Naive B cell (primary cell): ENCODE measurements around the gene CDC42EP3. TPM values are rescaled to one million over a fixed set of nuclear protein-coding genes. Genes with fewer than 3 reads are reported as not detected.

ENCODE experiments used
- ATAC-seq, 2 donors: fragments of 150-1000 bp; cut with Tn5 transposase; 2 replicates each; pipeline ENCODE4 v1.10.0; 2021; ENCODE audit warnings: low read depth in 2 of 2, mild to moderate bottlenecking in 2 of 2, moderate library complexity in 2 of 2
- DNase-seq: peaks from one replicate; pipeline ENCODE4 v3.0.0; 2022
- H3K27ac Mint-ChIP-seq, 6 donors: one replicate each; pipeline ENCODE4 v1.8.0; 2020 to 2022; ENCODE audit warnings: mild to moderate bottlenecking in 6 of 6, mixed read lengths in 6 of 6, moderate library complexity in 5 of 6, inconsistent platforms in 2 of 6
- H3K27me3 Mint-ChIP-seq, 3 donors: one replicate each; pipeline ENCODE4 v1.8.0; 2021 to 2022; ENCODE audit warnings: mixed read lengths in 3 of 3, mild to moderate bottlenecking in 1 of 3
- H3K36me3 Mint-ChIP-seq, 2 donors: one replicate each; pipeline ENCODE4 v1.8.0; 2020 to 2022; ENCODE audit warnings: mixed read lengths in 2 of 2, inconsistent platforms in 1 of 2, mild to moderate bottlenecking in 1 of 2
- H3K4me1 Mint-ChIP-seq, 3 donors: one replicate each; pipeline ENCODE4 v1.8.0; 2020 to 2022; ENCODE audit warnings: mixed read lengths in 3 of 3, inconsistent platforms in 1 of 3, mild to moderate bottlenecking in 1 of 3, moderate library complexity in 1 of 3
- H3K4me3 Mint-ChIP-seq, 8 donors: one replicate each; pipeline ENCODE4 v1.8.0; 2020 to 2022; ENCODE audit warnings: mild to moderate bottlenecking in 8 of 8, mixed read lengths in 8 of 8, moderate library complexity in 8 of 8, inconsistent platforms in 2 of 8
- H3K9me3 Mint-ChIP-seq, 7 donors: one replicate each; pipeline ENCODE4 v1.8.0; 2020 to 2022; ENCODE audit warnings: mixed read lengths in 7 of 7, mild to moderate bottlenecking in 5 of 7, inconsistent platforms in 2 of 7, moderate library complexity in 1 of 7
- polyA plus RNA-seq, 6 donors: library from polyadenylated mRNA; unstranded; fragments of 300-500 nt; fragmentation: Illumina TruSeq; gene quantifications; one replicate each; pipeline ENCODE4 v1.2.3, GENCODE V29; 2021; ENCODE audit warnings: low read depth in 6 of 6

The CDC42EP3 gene
- polyA plus RNA-seq, 6 donors from 2014 or later, result 4.5 to 24.5 (median 12.1) TPM

DNA sequence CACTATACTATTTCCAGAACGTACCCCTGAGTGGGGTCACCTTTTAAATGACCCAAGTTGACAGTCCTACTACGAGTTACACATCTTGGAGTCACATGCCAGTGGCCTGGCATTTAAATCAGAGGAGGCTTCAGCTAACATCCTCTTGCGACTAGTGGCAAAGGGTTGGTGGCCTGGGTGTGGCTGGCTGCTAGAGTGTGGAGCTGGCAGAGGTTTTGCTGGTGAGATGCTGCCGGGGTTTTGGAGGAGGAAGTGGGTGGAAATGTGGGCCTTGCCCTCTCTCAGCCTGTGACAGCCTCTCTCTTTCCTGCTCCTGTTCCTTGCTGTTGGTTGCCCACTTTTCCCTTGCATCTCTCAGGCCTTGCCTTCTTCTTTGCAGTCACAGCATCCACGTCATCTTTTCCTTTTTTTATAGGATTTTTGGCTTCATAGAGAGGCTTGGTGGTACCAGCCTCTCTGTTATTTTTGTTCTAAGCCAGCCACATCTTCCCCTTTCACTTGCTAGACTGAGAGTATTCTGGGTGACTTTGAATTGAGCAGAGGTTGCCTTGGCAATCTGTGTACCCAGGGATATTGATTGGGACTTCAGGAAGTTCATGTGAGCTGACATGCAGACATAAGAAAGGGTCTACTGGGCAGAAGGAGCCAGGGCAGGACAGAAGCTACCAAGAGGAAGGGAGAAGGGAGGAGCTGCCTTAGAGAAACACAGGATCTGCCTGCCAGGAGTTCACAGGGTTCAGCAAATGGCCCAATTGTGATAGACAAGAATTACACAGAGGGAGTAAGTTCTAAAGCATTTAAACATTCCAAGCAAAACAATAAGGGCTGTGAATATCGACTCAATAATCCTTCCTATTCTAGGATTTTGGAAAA, 55.4 kb downstream of the CDC42EP3 start:
- no peaks in the 10 kb centered on the region for H3K36me3 Mint-ChIP-seq
- H3K9me3 Mint-ChIP-seq, result peaks cover 0 to 5% (median 0%) of the 10 kb centered on the region in 7 donors
- peaks cover 5 to 16% (median 5%) of the 10 kb centered on the region in 3 donors for H3K27me3 Mint-ChIP-seq
- DNase-seq (peak; percentile 64), ATAC-seq (peak; percentile 87 to 93)
- peak overlapping the region; percentile 3 to 87 (median 30) for H3K4me3 Mint-ChIP-seq
- H3K27ac Mint-ChIP-seq, result peak overlapping the region; percentile 58 to 97 (median 90)
- peaks cover 25 to 29% (median 27%) of the 10 kb centered on the region in 3 donors for H3K4me1 Mint-ChIP-seq

DNA sequence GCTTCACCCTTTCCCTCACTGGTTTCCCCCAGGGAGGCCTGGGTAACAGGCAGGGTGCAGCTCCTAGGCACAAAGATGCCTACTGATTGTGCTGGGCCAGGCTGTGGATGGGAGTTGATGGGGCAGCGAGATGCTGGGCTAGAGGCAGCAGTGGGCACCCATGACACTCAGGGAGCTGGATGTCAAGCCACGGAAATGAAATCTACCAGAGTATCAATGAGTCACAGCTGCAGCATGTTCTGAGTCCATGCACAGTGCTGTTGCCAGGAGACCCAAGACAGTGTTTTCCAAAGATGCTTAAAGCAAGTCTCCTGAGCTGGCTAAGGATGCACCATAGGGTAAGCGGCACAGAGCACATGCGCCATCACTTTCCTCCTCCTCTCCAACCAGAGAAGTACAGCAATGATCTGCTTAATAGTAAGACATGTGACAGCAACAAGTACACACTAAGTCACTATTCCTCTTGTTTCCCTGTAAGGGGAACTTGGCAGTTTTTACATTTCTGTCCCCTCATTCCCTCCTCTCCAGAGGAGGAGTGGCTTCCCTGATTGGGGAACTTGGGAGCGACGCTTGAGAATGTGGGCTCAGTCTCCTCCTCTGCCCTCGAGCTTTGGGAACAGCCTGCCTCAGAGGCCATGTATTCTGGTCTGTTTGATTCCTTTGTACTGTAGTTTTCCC, 57.2 kb downstream of the CDC42EP3 start:
- no peaks in the 10 kb centered on the region for H3K36me3 Mint-ChIP-seq
- H3K9me3 Mint-ChIP-seq, result peaks cover 0 to 5% (median 0%) of the 10 kb centered on the region in 7 donors
- peak overlapping the region in 3 of 6 donors; percentile 47 to 92 (median 91) for H3K27ac Mint-ChIP-seq
- ATAC-seq, result no peak
- H3K4me3 Mint-ChIP-seq, result no peak overlapping the region
- no peak for DNase-seq
- peaks cover 0 to 4% (median under 1%) of the 10 kb centered on the region in 3 donors for H3K27me3 Mint-ChIP-seq
- peaks cover 25 to 29% (median 27%) of the 10 kb centered on the region in 3 donors for H3K4me1 Mint-ChIP-seq

DNA sequence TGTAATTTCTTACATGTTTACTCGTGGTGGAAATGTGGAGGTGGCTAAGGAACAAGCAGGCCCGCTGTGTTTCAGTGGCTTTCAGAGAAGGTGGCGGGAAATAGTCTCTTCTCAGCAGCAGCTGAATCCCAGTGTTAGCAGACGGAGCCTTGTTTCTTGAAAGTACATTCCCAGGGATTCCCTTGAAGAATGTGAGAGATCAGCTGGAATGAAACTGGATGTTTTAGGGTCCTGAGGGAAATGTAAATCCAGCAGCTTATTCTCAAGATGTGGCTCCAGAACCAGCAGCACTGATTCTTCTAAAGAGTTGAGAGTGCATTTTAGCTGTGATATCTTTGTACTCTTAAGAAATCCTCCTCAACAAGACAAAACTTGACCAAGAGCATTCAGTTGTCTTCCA, 59.1 kb downstream of the CDC42EP3 start:
- DNase-seq, result no peak
- Mint-ChIP-seq H3K9me3 (peaks cover 0 to 5% (median 5%) of the 10 kb centered on the region in 7 donors), H3K27me3 (peaks cover 0 to 4% (median 0%) of the 10 kb centered on the region in 3 donors), H3K4me3 (no peak overlapping the region), H3K27ac (no peak overlapping the region), H3K36me3 (no peaks in the 10 kb centered on the region), H3K4me1 (peaks cover 20 to 27% (median 25%) of the 10 kb centered on the region in 3 donors)
- ATAC-seq, result no peak

DNA sequence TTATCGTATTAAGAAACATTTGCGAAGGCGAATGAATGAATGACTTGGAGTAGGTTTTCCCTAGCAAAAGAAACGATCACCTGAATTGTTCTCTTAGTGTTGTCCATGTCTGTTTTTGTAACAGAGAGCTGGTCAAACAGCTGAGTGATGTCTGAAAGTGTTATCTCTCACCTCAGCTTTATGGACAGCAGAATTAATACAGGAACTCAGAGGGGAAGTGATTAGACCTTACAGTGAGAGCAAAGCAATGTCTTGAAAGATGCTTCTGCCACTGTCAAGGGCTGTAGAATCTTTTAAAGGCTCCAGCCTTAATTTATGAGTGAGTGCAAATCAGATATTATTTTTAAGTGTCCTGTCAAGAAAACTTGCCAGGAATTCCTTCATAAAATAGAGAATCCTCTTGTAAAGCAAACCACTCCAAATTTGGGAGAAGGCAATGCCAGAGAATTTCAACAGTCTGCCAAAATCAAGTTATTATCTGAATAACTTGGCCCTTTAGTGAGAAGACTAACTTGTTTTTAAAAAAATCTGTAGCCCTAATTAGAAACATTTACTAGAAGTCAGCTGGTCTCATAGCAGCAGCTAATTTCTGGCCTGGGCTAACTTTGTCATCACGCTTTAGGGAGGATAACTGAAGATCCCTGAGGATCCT, 60.7 kb downstream of the CDC42EP3 start:
- Mint-ChIP-seq H3K36me3 (peaks cover 4 to 6% of the 10 kb centered on the region in 2 donors), H3K4me3 (no peak overlapping the region), H3K4me1 (peaks cover 6 to 11% (median 11%) of the 10 kb centered on the region in 3 donors), H3K27me3 (peaks cover 0 to 5% (median 0%) of the 10 kb centered on the region in 3 donors), H3K27ac (no peak overlapping the region), H3K9me3 (peaks cover 2 to 16% (median 10%) of the 10 kb centered on the region in 7 donors)
- DNase-seq (no peak), ATAC-seq (no peak)

DNA sequence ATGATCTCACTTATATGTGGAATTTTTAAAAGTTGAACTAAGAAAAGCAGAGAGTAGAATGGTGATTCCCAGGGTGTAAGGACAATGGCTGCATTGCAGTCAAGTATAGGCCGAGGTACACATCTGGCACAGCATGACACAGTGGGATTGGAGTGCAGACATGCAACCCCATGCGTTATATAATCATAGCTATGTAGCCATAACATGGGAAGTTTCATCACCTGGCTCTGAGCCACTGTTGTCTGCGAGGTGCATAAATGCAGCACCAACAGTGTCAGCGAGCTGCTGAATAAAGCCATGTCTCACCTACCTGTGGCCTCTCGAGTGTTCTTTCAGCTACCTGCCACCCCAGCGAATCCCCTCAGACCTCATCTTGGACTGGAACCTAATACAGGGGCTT, 61.7 kb downstream of the CDC42EP3 start:
- no peak for ATAC-seq
- no peak overlapping the region for H3K27ac Mint-ChIP-seq
- H3K27me3 Mint-ChIP-seq, result peaks cover 0 to 5% (median 0%) of the 10 kb centered on the region in 3 donors
- H3K9me3 Mint-ChIP-seq, result peaks cover 6 to 20% (median 14%) of the 10 kb centered on the region in 7 donors
- H3K4me1 Mint-ChIP-seq, result peaks cover 0 to 2% (median 1%) of the 10 kb centered on the region in 3 donors
- no peak overlapping the region for H3K4me3 Mint-ChIP-seq
- DNase-seq, result no peak
- H3K36me3 Mint-ChIP-seq, result peaks cover 8 to 11% of the 10 kb centered on the region in 2 donors

DNA sequence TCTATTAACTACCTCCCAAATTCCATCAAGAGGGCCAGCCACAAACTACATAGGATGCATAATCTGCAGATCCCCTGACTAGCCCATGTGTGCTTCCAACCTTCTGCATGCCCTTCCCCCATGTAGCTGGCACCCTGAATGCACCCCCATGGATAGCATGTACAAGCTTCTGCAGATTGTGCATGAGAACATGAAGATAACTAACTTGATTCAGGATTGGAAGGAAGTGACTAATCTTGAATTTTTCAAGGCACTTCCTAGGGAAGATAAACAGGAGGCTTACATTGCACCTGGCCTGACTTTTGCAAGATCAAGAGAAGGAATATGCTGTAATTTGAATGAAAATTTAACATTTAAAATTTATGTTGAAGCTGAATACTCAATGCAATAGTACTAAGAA, 66.7 kb downstream of the CDC42EP3 start:
- H3K27me3 Mint-ChIP-seq, result peaks cover 13 to 22% (median 21%) of the 10 kb centered on the region in 3 donors
- ATAC-seq, result no peak
- H3K4me3 Mint-ChIP-seq, result no peak overlapping the region
- peaks cover 8 to 21% (median 13%) of the 10 kb centered on the region in 3 donors for H3K4me1 Mint-ChIP-seq
- H3K36me3 Mint-ChIP-seq, result peaks cover 8 to 11% of the 10 kb centered on the region in 2 donors
- H3K27ac Mint-ChIP-seq, result no peak overlapping the region
- peaks cover 6 to 20% (median 14%) of the 10 kb centered on the region in 7 donors for H3K9me3 Mint-ChIP-seq
- DNase-seq, result no peak

DNA sequence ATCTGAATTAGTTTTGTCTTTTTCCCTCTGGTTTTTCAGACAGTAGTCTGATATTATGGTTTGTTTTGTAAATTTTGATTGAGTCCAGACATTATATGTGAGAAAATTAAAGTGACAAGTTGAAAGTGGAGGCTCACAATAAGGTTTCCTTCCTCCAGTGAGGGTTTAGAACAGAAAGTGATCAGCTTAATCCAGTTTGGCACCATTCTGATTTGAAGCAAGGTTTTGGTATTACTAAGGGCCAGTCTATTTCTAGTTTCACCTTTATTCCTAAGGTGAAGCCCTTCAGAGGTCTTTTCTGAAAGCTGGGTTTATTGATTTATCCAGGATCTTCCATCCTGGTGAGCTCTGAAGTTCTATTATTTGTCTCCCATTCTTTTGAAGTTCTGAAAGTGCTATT, 68.7 kb downstream of the CDC42EP3 start:
- Mint-ChIP-seq H3K27me3 (peaks cover 22 to 29% (median 25%) of the 10 kb centered on the region in 3 donors), H3K27ac (peak overlapping the region in 1 of 6 donors; percentile 69), H3K36me3 (peaks cover 8 to 11% of the 10 kb centered on the region in 2 donors), H3K9me3 (peaks cover 5 to 18% (median 14%) of the 10 kb centered on the region in 7 donors), H3K4me1 (peaks cover 8 to 22% (median 13%) of the 10 kb centered on the region in 3 donors), H3K4me3 (no peak overlapping the region)
- ATAC-seq, result no peak
- DNase-seq, result no peak

DNA sequence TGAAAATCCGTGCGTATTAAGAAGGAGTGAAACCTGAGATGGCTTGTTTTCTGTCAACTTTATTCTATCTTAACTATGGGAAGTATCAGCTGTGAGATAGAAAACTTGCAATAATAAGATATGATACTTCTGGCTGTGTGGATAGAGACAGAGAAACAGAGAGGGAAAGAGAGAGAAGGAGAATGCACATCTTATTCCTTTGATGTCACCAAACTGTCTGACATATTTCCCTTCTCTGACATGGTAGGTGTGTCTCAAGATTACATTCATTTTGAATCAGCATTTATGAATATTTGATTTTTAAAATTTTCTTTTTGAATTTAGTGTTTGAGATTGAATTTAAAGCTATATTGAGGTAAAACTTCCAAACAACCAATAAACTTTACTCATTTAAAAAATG, 69.4 kb downstream of the CDC42EP3 start:
- Mint-ChIP-seq H3K27me3 (peaks cover 22 to 32% (median 29%) of the 10 kb centered on the region in 3 donors), H3K27ac (no peak overlapping the region), H3K4me3 (no peak overlapping the region), H3K36me3 (peaks cover 8 to 11% of the 10 kb centered on the region in 2 donors), H3K4me1 (peaks cover 8 to 22% (median 13%) of the 10 kb centered on the region in 3 donors), H3K9me3 (peaks cover 4 to 15% (median 11%) of the 10 kb centered on the region in 7 donors)
- no peak for DNase-seq
- no peak for ATAC-seq

DNA sequence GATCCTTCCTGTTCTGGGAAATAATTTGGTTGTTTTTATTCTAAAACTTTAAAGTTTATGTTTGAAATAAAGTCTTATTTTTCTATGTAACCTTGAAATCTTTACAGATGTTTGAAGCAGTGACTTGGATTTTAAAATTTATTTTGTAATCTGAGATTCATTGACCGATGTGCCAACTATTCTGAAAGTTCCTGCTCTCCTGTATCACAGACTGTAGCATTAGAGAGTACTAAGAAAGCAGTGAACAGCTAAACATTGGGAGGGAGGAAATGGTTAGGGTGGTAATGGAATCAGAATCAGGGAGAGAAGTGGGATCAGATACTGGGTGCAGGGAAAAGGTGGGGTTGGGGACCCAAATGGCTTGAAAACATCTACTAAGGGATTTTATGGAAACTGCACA, 69.9 kb downstream of the CDC42EP3 start:
- Mint-ChIP-seq H3K27ac (no peak overlapping the region), H3K4me1 (peaks cover 8 to 22% (median 13%) of the 10 kb centered on the region in 3 donors), H3K36me3 (peaks cover 8 to 11% of the 10 kb centered on the region in 2 donors), H3K27me3 (peaks cover 19 to 33% (median 29%) of the 10 kb centered on the region in 3 donors), H3K4me3 (no peak overlapping the region), H3K9me3 (peaks cover 4 to 13% (median 11%) of the 10 kb centered on the region in 7 donors)
- DNase-seq, result no peak
- ATAC-seq, result no peak

DNA sequence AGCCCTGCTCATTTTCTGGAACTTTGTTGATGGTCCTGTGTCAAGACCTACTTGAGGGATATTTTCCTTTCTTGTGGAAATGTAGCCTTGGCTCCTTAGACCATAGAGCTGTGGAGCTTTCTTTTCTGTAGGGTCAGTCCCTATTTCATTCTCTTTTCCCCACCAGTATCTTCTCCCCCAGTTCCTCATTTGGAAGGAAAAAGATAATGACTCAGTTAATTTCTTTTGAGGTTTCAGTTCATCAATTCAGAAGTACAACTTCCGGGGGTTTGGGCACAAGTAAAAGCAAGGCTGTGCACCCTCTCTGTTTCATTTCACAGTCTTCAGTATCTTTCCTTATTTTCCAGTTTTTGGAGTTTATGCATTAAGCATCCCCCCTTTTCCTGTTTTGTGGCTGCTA, 70.7 kb downstream of the CDC42EP3 start:
- peaks cover 8 to 22% (median 13%) of the 10 kb centered on the region in 3 donors for H3K4me1 Mint-ChIP-seq
- peak overlapping the region in 1 of 8 donors; percentile 34 for H3K4me3 Mint-ChIP-seq
- DNase-seq (no peak), ATAC-seq (peak; percentile 52 to 72)
- peaks cover 16 to 35% (median 29%) of the 10 kb centered on the region in 3 donors for H3K27me3 Mint-ChIP-seq
- H3K27ac Mint-ChIP-seq, result peak overlapping the region in 1 of 6 donors; percentile 44
- H3K9me3 Mint-ChIP-seq, result peaks cover 2 to 10% (median 8%) of the 10 kb centered on the region in 7 donors
- peaks cover 4 to 5% of the 10 kb centered on the region in 2 donors for H3K36me3 Mint-ChIP-seq

DNA sequence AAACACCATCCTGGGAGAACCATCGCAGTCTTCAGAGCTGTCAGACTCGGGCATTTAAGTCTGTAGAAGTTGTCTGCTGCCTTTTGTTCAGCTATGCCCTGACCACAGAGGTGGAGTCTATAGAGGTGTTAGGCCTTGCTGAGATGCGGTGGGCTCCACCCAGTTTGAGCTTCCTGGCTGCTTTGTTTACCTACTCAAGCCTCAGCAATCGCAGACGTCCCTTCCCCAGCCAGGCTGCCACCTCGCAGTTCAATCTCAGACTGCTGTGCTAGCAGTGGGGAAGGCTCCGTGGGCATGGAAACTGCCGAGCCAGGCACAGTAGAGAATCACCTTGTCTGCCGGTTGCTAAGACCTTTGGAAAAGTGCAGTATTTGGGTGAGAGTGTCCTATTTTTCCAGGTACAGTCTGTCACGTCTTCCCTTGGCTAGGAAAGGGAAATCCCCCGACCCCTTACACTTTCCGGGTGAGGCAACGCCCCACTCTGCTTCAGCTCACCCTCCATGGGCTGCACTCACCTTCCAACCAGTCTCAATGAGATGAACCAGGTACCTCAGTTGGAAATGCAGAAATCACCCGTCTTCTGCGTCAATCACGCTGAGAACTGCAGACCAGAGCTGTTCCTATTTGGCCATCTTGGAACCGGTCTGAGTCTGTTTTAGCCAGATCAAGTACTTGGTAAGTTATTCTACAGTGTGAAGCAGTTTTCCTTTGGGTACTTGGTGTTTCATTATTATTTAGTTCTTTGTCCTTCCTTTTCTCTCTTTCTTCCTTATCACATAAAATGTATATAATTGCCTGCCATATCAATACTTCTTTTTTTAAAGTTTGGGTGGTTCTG, 71.5 kb downstream of the CDC42EP3 start:
- Mint-ChIP-seq H3K4me3 (peak overlapping the region in 1 of 8 donors; percentile 18), H3K9me3 (peaks cover 4 to 13% (median 11%) of the 10 kb centered on the region in 7 donors), H3K36me3 (no peaks in the 10 kb centered on the region), H3K27me3 (peaks cover 16 to 38% (median 29%) of the 10 kb centered on the region in 3 donors), H3K27ac (no peak overlapping the region), H3K4me1 (peaks cover 8 to 22% (median 13%) of the 10 kb centered on the region in 3 donors)
- no peak for DNase-seq
- no peak for ATAC-seq

DNA sequence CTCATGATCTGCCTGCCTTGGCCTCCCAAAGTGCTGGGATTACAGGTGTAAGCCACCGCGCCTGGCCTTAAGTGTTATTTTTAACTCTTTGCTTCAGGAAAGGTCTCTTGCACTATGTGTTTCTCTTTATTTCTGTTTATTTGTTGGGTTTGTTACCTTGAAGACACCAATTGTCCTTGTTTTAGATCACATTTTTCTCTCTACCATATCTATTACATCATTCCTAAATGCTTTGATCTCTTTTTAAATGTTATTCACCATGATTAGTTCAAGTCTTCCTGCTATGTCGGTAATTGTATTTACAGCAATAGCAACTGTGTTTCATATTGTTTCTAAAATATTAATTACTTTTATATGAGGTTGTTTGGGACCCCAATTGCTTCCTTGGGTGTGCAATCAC, 77.7 kb downstream of the CDC42EP3 start:
- Mint-ChIP-seq H3K9me3 (peaks cover 9 to 29% (median 20%) of the 10 kb centered on the region in 7 donors), H3K4me1 (peaks cover 0 to 6% (median 4%) of the 10 kb centered on the region in 3 donors), H3K27ac (no peak overlapping the region), H3K27me3 (peaks cover 0 to 21% (median 3%) of the 10 kb centered on the region in 3 donors), H3K4me3 (no peak overlapping the region), H3K36me3 (peaks cover 0 to 7% of the 10 kb centered on the region in 2 donors)
- no peak for DNase-seq
- ATAC-seq, result no peak
